ENCODE measurements around the gene CCDC107.

Gene CCDC107

DNA sequence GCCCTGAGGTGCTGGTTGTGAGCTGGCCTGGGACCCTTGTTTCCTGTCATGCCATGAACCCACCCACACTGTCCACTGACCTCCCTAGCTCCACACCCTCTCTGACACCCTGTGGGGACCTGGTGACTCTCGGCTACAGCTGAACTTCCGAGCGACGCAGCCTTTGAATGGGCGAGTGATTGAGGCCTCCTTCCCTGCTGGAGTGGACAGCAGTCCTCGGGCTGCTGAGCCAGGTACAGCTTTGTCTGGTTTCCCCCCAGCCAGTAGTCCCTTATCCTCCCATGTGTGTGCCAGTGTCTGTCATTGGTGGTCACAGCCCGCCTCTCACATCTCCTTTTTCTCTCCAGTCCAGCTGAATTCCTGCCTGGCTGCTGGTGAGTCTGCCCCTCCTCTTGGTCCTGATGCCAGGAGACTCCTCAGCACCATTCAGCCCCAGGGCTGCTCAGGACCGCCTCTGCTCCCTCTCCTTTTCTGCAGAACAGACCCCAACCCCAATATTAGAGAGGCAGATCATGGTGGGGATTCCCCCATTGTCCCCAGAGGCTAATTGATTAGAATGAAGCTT lies 21.8 kb downstream of the CCDC107 start:
- TF ChIP-seq GATA1 (IDR thresholded peaks at IDR 0.05; ENCODE audit: low read depth, low read length) = no peak
- TF ChIP-seq POLR2A (IDR thresholded peaks at IDR 0.05; ENCODE audit: low read length) = no peak
- DNase-seq = no peak

DNA sequence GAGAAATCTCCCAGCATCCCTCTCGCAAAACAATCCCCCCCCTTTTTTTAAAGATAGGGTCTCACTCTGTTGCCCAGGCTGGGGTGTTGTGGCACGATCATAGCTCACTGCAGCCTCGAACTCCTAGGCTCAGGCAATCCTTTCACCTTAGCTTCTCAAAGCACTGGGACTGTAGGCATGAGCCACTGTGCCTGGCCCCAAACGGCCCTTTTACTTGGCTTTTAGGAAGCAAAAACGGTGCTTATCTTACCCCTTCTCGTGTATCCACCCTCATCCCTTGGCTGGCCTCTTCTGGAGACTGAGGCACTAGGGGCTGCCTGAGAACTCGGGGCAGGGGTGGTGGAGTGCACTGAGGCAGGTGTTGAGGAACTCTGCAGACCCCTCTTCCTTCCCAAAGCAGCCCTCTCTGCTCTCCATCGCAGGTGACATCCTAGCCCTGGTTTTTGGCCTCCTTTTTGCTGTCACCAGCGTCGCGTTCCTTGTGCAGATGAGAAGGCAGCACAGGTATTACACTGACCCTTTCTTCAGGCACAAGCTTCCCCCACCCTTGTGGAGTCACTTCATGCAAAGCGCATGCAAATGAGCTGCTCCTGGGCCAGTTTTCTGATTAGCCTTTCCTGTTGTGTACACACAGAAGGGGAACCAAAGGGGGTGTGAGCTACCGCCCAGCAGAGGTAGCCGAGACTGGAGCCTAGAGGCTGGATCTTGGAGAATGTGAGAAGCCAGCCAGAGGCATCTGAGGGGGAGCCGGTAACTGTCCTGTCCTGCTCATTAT lies 22.4 kb downstream of the CCDC107 start:
- no peak for DNase-seq
- TF ChIP-seq POLR2A (IDR thresholded peaks at IDR 0.05; ENCODE audit: low read length) (no peak), GATA1 (IDR thresholded peaks at IDR 0.05; ENCODE audit: low read depth, low read length) (no peak)

DNA sequence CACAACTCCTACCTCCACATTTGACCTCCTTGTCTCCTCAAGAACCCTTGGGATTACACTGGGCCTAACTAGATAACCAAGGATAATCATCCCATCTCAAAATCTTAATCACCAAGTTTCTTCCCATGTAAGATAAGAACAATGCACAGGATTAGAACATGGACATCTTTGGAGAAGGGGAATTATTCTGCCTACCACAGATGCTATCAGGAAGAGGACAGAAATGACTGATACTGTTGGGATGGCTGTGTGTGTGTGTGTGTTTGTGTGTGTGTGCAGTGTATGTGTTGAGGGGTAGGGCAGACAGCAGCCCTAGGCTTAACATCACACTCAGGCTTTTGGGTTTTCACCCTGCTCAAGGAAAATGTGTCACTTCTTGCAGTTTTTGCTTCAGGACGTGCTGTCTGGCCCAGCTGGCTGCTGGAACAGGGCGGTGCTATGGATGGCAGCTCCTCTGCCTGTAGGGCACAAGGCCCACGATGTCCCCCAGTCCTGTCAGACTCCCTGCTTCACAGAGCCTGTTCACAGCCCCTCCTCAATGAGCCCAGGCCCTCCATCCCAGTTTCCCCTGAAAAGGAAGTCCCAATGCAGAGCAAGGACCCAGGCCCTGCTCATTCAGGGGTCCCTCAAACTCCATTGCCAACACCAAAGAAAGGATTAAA lies 23.4 kb downstream of the CCDC107 start:
- TF ChIP-seq GATA1 (IDR thresholded peaks at IDR 0.05; ENCODE audit: low read depth, low read length) (no peak), POLR2A (IDR thresholded peaks at IDR 0.05; ENCODE audit: low read length) (no peak)
- no peak for DNase-seq

DNA sequence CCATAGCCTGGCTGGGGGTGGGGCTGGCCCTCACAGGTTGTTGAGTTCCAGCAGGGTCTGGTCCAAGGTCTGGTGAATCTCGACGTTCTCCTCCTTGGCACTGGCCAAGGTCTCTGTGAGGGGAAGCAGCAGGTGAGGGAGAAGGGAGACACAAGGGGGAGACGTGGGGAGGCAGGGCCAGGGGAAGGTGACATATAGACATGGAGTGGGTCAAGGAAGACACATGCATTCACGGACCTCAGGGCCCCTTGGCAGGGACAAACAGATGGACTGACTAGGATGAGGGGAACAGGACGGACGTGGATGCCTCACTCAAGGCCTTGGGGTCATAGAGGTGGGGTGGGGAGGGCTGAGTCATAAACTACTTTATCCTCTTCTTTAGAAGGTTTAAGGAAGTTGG lies 24.0 kb downstream of the CCDC107 start:
- no peak for DNase-seq
- TF ChIP-seq GATA1 (IDR thresholded peaks at IDR 0.05; ENCODE audit: low read depth, low read length) (no peak), POLR2A (IDR thresholded peaks at IDR 0.05; ENCODE audit: low read length) (no peak)

DNA sequence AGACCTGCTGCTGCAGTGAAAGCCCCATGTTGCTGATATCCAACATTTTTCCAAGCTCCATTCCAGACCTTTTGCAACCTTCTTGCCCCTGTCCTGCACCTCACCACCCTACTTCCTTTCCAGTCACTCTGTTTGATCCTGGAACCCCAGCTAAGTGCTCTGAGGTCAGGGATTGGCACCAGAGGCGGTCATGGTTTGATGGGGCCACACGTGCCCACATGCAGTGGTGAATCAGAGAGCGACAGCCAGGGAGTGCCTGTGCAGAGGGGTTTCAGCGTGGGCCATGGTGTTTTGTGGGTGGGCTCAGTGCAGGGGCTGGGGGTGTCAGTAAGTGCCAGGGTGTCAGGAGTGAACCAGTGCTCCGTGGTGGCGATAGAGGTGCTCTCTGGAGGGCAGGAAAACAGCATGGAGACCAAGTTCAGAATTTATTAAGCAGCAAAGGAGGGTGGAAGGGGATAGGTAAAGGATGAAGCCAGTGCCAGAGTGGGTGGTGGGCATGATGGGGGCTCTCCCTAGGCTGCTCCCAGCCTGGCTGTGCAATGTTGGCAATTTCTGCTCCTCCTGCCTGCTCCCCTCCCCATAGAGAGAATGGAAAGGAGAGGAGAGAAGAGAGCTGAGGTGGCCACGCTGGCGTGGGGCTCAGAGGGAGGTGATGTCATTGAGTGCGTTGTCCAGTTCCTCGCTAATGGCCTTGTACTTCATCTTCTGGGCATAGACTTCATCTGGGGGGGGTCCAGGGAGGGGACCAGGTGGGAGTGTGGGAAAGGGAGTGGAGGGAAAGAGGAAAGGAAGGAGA lies 24.6 kb downstream of the CCDC107 start:
- TF ChIP-seq POLR2A (IDR thresholded peaks at IDR 0.05; ENCODE audit: low read length) (no peak), GATA1 (IDR thresholded peaks at IDR 0.05; ENCODE audit: low read depth, low read length) (no peak)
- no peak for DNase-seq

DNA sequence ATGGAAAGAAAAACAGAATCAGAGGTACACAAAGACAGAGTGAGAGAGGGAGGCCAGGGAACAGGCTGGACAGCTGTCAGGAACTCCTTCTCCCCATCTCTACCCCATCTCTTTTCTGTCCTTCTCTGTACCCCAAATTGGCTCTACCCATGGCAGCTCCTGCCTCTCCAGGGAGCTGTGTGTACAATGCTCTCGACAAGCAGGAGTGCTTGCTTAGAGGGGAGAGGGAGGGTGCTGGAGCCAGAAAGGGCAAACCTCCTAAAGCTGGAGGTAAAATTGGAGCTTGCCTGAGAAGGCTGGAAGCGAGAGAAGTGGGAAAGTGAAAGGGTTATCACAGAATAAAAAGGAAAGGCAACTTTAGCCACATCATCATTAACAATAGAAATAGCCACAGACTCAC lies 25.2 kb downstream of the CCDC107 start:
- TF ChIP-seq GATA1 (IDR thresholded peaks at IDR 0.05; ENCODE audit: low read depth, low read length) (no peak), POLR2A (IDR thresholded peaks at IDR 0.05; ENCODE audit: low read length) (no peak)

DNA sequence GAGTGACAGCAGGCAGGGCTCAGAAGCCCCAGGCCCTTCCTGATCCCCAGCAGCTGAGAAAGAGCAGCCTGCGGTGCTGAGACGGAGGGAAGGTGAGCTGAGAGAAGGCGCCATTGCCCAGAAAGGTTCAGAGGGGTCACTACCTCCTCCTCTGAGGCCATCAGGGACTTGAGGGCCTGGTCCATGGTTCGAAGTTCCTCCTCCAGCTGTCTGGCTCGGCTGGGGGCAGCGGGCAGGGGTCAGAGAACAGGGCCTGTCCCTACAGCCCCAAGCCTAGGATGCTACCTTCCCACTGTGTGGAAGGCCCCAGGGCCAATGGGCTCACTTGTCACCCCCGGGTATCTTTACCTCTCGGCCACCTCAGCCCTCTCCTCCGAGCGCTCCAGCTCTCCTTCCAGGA lies 26.8 kb downstream of the CCDC107 start:
- DNase-seq = no peak
- TF ChIP-seq POLR2A (IDR thresholded peaks at IDR 0.05; ENCODE audit: low read length) = no peak
- no peak for TF ChIP-seq GATA1 (IDR thresholded peaks at IDR 0.05; ENCODE audit: low read depth, low read length)

More for the DNA sequence above, 25.2 kb downstream of the CCDC107 start:
- no peak for DNase-seq

DNA sequence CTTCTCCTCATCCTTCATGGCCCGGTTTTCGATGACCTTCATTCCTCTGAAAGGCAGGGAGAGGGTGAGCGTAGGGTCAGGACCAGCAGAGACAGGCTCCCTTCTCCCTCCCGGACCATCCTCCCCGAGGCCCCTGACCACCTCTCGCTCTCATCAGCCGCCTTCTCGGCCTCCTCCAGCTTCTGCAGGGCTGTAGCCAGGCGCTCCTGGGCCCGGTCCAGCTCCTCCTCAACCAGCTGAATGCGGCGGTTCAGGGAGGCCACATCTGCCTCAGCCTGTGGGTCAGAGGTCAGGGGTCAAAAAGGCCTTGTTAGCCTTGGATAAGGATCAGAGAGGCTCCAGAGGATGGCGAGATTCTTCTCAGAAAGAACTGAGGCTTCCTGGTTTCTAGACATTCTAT lies 27.4 kb downstream of the CCDC107 start:
- no peak for DNase-seq
- TF ChIP-seq GATA1 (IDR thresholded peaks at IDR 0.05; ENCODE audit: low read depth, low read length) (no peak), POLR2A (IDR thresholded peaks at IDR 0.05; ENCODE audit: low read length) (no peak)

DNA sequence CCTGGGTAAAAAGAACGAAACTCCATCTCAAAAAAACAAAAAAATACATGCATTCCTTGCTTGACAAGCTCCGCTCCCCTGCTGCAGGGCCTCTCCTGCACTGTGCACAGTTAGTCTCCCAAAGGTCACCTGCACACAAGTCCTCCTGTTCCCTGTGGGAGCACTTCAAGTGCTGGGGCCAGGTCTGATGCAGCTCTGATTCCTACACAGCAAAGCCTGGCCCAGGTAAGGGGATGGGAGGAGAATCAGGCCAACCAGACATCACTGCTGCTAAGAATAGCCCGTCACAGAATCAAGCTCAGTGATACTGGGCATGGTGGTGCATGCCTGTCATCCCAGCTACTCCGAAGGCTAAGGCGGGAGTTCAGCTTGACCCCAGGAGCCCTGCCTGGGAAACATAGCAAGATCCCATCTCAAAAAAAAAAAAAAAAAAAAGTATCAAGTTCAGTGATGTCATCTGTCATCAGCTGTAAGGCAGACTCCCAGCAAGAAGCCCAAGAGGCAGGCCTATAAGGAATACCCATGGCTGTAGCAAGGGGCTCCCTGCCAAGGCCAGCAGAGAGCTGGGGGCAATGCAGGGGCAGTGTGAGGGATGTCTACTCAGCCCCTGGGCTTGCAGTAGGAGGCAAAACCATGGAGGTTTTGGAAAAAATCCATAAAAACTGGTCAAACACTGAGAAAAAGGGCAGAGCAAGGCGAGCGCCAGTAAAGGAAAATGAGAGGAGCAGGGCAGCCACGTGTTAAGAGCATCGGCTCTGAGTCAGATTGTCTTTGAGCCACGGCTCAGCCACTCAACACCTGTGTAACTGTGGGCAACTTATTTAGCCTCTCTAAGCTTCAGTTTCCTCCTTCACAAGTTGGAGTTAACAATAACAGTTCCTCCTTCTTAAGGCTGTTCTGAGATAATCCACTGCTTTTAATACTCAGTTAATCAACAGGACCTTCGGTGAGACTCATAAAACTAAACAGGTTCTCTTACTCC lies 28.4 kb downstream of the CCDC107 start:
- no peak for DNase-seq

DNA sequence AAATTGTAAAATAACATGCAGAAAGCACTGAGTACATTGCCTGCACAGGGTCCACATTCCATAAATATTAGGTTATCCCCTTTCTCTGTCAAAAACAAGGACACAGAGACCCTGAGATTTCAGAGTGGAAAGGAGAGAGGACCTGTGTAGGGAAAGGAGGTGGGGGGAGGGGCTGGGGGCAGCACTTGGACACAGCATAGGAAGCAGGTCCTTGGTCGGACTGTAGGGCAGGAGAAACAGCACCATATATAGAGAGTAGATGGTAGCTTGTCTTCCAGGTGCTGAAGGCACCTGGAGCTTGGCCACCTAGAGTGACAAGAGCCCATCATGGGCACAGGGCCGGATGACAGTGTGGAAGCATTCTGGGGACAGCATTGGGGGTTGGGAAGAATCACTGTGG lies 29.2 kb downstream of the CCDC107 start:
- no peak for TF ChIP-seq GATA1 (IDR thresholded peaks at IDR 0.05; ENCODE audit: low read depth, low read length)
- TF ChIP-seq POLR2A (IDR thresholded peaks at IDR 0.05; ENCODE audit: low read length) = no peak
- no peak for DNase-seq

More for the DNA sequence above, 28.4 kb downstream of the CCDC107 start:
- TF ChIP-seq POLR2A (IDR thresholded peaks at IDR 0.05; ENCODE audit: low read length) = no peak
- no peak for TF ChIP-seq GATA1 (IDR thresholded peaks at IDR 0.05; ENCODE audit: low read depth, low read length)

DNA sequence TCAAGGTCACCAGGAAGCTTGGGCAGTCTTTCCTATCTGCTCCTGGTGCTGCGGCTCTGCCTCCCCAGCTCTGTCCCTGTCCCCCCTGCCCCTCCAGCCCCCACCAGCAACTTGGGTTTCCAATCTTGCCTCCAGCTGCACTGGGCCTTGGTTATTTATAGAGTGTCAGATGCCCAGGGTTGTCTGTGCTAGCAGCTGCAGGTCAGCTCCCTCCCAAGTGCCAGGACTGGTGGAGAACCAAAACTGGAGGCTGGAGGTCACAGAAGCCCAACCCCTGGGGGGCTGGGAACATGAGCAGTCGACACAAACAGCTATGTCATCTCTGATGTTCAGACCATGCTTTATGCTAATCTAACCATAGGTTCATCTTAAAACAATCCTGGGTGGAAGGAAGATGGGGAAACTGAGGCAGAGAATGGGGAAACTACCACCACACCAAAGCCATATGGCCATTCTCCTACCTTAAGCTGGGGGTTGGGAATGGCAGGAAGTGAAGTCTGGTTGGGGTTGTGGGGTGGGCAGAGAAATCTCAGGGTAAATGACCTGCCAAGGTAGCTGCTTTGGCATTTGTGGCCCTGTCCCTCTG lies 30.0 kb downstream of the CCDC107 start:
- DNase-seq = no peak
- TF ChIP-seq GATA1 (IDR thresholded peaks at IDR 0.05; ENCODE audit: low read depth, low read length) (no peak), POLR2A (IDR thresholded peaks at IDR 0.05; ENCODE audit: low read length) (no peak)
